OCI-LY7 (cell line): Measurements from ENCODE around the gene CHST14.

Source experiments
- CTCF ChIP-seq: fragments of 200-600 bp; sonication (generic); conservative IDR thresholded peaks from 2 replicates; pipeline ENCODE4 v1.5.1; 2014; ENCODE audit warnings: mild to moderate bottlenecking, antibody characterized with exemption, low read length, moderate library complexity, mixed read lengths
- EZH2phosphoT487 ChIP-seq: fragments of 200-600 bp; sonication (generic); IDR thresholded peaks from 2 replicates; pipeline ENCODE4 v1.6.1; 2018; ENCODE audit warnings: low read depth, borderline replicate concordance, mild to moderate bottlenecking, mixed run types, antibody characterized with exemption, low read length, moderate library complexity, mixed read lengths

- TF ChIP-seq CTCF (no peak), EZH2phosphoT487 (no peak)
Observed at GRCh38 chr15:40456738-40457137, 14.0 kb upstream of the CHST14 start.
